Fibroblast of lung (primary cell): Measurements from ENCODE around the gene GZMM. TPM values are rescaled to one million over a fixed set of nuclear protein-coding genes. Genes with fewer than 3 reads are reported as not detected.

Experiments
- DNase-seq, 2 donors: peaks; one replicate each; pipeline versions ENCODE4 v3.0.0 to v3.0.0-alpha.2; 2010; ENCODE audit warnings: low read depth in 2 of 2
- H2AFZ ChIP-seq: 2 replicates; pipeline ENCODE4 v1.5.1; 2012; ENCODE audit warnings: low read length, control low read depth, inconsistent platforms
- H3K27ac ChIP-seq: 2 replicates; pipeline ENCODE4 v1.5.1; 2011; ENCODE audit warnings: low read length, control low read depth; ENCODE audit not compliant: insufficient read depth
- H3K27me3 ChIP-seq: 2 replicates; pipeline ENCODE4 v1.5.1; 2011; ENCODE audit warnings: mild to moderate bottlenecking, low read length; ENCODE audit not compliant: control insufficient read depth, insufficient read depth
- H3K36me3 ChIP-seq: 2 replicates; pipeline ENCODE4 v1.5.1; 2011; ENCODE audit warnings: low read length; ENCODE audit not compliant: control insufficient read depth, insufficient read depth
- H3K4me1 ChIP-seq: 2 replicates; pipeline ENCODE4 v1.5.1; 2011; ENCODE audit warnings: low read length; ENCODE audit not compliant: control insufficient read depth, insufficient read depth; ENCODE audit errors: extremely low read depth
- H3K4me2 ChIP-seq: 2 replicates; pipeline ENCODE4 v1.5.1; 2011; ENCODE audit warnings: low read length, control low read depth; ENCODE audit not compliant: insufficient read depth; ENCODE audit errors: extremely low read depth
- H3K4me3 ChIP-seq, 4 experiments: fragments of 200-600 bp in 1 of 4; sonication (generic) in 1 of 4; replicated peaks in 1 of 4; 2 replicates each; pipeline ENCODE4 v1.5.1; 2011 to 2016; ENCODE audit warnings: low read length in 4 of 4, low read depth in 3 of 4, mild to moderate bottlenecking in 3 of 4, control low read depth in 2 of 4, inconsistent platforms in 1 of 4, mixed read lengths in 1 of 4; ENCODE audit not compliant: insufficient read depth in 1 of 4; ENCODE audit errors: control extremely low read depth in 1 of 4
- H3K79me2 ChIP-seq: 2 replicates; pipeline ENCODE4 v1.5.1; 2012; ENCODE audit warnings: mild to moderate bottlenecking, low read length, inconsistent platforms; ENCODE audit not compliant: control insufficient read depth, insufficient read depth
- H3K9ac ChIP-seq: 2 replicates; pipeline ENCODE4 v1.5.1; 2011; ENCODE audit warnings: mild to moderate bottlenecking, low read length, control low read depth; ENCODE audit not compliant: insufficient read depth
- H3K9me3 ChIP-seq: 2 replicates; pipeline ENCODE4 v1.5.1; 2012; ENCODE audit warnings: low read depth, low read length; ENCODE audit not compliant: control insufficient read depth, insufficient read depth
- H4K20me1 ChIP-seq: 2 replicates; pipeline ENCODE4 v1.5.1; 2011; ENCODE audit warnings: low read length; ENCODE audit not compliant: control insufficient read depth, insufficient read depth; ENCODE audit errors: extremely low read depth
- EZH2 ChIP-seq: IDR thresholded peaks from 2 replicates; pipeline ENCODE4 v1.5.1; 2012; ENCODE audit warnings: low read length, control low read depth, mild to moderate bottlenecking; ENCODE audit errors: missing control alignments
- polyA plus RNA-seq, 2 donors: library from polyadenylated mRNA; depleted of rRNA in 1 of 2; stranded (reverse) in 1 of 2; unstranded in 1 of 2; fragments of >200 nt; gene quantifications; 2 replicates each; pipeline ENCODE4 v1.2.1, GENCODE V29; 2011 to 2012; ENCODE audit warnings: missing spikeins in 1 of 2
- total RNA-seq: library from RNA; depleted of rRNA; stranded (reverse); fragments of >200 nt; gene quantifications from 2 replicates; pipeline ENCODE4 v1.2.1, GENCODE V29; 2014
- TF ChIP-seq, protein P1 (sequence below), 2 donors: IDR thresholded peaks in 1 of 2; conservative IDR thresholded peaks in 1 of 2; 1 replicate in 1 of 2; 2 replicates in 1 of 2; pipeline ENCODE4 v1.5.1; 2011 to 2012; ENCODE audit warnings: low read length in 2 of 2, control low read depth in 1 of 2, inconsistent platforms in 1 of 2, low read depth in 1 of 2, mild to moderate bottlenecking in 1 of 2

Gene GZMM
- total and polyA plus RNA-seq, 2 donors (not counting 1 experiment from before 2014, with no cell fraction given), result 0.17 to 0.35 TPM

DNA sequence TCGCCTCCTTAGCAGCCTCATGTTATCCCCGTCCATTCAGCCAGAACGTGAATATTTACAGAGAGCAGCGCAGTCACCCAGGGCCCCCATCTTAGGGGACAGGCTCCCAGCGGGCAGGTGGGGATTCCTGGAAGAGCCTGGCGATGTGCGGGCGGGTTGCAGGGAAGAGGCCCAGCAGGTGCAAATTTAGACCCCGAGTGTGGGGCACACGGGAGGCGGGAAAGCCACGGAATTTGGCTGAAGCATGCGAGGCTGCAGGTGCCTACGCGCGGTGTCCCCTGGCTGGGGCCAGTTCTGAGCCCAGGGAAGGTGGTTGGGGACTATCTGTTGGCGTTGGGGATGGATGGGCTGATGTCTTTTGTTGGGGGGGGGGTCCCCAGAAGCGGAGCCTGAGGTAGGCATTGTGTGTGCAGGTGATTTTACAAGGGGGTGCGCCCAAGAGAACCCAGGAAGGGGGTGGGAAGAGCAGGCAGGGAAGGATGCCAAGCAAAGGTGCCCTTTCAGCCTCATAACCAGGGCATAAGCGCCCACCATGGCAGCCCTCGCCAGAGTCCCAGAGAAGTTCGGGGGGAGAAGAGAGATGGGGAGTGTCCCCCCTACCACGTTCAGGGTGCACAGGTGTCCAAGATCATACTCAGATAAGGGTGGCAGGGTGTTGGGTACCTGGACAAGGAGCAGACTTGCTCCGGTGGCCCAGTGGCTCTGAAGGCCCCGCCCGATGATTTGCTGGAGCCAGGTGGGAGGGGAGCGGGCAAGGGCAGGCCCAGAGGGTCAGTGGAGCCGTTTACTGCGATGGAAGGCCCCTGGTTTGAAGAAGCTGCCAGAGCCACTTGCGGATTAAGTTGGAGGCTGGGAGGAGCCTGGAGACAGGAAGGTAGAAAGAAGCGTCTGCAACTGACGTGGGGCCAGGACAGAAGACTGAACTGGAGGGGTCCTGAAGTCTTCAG, 35.4 kb upstream of the GZMM start:
- Histone ChIP-seq H3K27me3 (no peaks in the 10 kb centered on the region), H3K36me3 (no peaks in the 10 kb centered on the region), H3K27ac (no peak overlapping the region), H3K9ac (no peak overlapping the region), H4K20me1 (no peaks in the 10 kb centered on the region), H3K4me2 (peak overlapping the region; percentile 94), H2AFZ (peak overlapping the region; percentile 55), H3K4me1 (peaks cover 7% of the 10 kb centered on the region), H3K79me2 (peaks cover 8% of the 10 kb centered on the region), H3K4me3 (peak overlapping the region; percentile 85 to 99 (median 92)), H3K9me3 (no peaks in the 10 kb centered on the region)
- TF ChIP-seq, protein P1, sequence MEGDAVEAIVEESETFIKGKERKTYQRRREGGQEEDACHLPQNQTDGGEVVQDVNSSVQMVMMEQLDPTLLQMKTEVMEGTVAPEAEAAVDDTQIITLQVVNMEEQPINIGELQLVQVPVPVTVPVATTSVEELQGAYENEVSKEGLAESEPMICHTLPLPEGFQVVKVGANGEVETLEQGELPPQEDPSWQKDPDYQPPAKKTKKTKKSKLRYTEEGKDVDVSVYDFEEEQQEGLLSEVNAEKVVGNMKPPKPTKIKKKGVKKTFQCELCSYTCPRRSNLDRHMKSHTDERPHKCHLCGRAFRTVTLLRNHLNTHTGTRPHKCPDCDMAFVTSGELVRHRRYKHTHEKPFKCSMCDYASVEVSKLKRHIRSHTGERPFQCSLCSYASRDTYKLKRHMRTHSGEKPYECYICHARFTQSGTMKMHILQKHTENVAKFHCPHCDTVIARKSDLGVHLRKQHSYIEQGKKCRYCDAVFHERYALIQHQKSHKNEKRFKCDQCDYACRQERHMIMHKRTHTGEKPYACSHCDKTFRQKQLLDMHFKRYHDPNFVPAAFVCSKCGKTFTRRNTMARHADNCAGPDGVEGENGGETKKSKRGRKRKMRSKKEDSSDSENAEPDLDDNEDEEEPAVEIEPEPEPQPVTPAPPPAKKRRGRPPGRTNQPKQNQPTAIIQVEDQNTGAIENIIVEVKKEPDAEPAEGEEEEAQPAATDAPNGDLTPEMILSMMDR (conservative IDR thresholded peaks at IDR 0.05 in 1 of 2, IDR thresholded peaks at IDR 0.05 in 1 of 2; ENCODE audit: low read depth in 1 of 2, low read length in 2 of 2), result no peak
- no peak for TF ChIP-seq EZH2
- no peak for DNase-seq

DNA sequence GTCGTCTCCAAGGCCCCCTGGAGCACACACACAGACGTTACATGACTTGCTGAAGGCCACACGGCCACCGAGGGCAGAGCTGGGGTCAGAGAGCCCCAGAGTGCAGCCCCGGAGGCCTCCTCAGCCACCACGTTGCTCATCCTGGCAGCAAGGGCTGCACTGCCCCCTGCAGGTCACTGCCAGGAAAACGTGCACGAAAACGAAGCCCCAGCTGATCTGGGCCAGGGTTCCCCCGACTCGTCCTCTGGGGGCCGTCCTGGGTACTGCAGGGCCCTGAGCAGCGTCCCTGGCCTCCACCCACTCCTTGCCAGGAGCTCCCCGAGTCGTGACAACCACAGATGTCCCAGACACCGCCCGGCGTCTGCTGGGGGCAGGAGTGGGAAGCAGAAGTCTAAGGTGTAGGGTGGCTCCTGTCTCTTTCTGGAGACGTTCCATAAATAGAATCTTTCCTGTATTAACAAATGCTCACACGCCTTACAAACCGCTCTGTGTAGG, 33.2 kb upstream of the GZMM start:
- no peak overlapping the region for H3K4me2 ChIP-seq
- no peak overlapping the region for H3K4me3 ChIP-seq
- no peak overlapping the region for H2AFZ ChIP-seq
- H3K27ac ChIP-seq, result peak overlapping the region; percentile 20
- no peaks in the 10 kb centered on the region for H3K27me3 ChIP-seq
- no peak overlapping the region for H3K9ac ChIP-seq
- no peaks in the 10 kb centered on the region for H3K9me3 ChIP-seq
- H3K4me1 ChIP-seq, result peaks cover 7% of the 10 kb centered on the region
- H3K36me3 ChIP-seq, result peaks cover 4% of the 10 kb centered on the region
- H4K20me1 ChIP-seq, result no peaks in the 10 kb centered on the region
- peak; percentile 75 to 82 for DNase-seq
- H3K79me2 ChIP-seq, result peaks cover 8% of the 10 kb centered on the region
- TF ChIP-seq, protein P1 (conservative IDR thresholded peaks at IDR 0.05 in 1 of 2, IDR thresholded peaks at IDR 0.05 in 1 of 2; ENCODE audit: low read depth in 1 of 2, low read length in 2 of 2), result peak; percentile 82 to 97
- TF ChIP-seq EZH2, result no peak

DNA sequence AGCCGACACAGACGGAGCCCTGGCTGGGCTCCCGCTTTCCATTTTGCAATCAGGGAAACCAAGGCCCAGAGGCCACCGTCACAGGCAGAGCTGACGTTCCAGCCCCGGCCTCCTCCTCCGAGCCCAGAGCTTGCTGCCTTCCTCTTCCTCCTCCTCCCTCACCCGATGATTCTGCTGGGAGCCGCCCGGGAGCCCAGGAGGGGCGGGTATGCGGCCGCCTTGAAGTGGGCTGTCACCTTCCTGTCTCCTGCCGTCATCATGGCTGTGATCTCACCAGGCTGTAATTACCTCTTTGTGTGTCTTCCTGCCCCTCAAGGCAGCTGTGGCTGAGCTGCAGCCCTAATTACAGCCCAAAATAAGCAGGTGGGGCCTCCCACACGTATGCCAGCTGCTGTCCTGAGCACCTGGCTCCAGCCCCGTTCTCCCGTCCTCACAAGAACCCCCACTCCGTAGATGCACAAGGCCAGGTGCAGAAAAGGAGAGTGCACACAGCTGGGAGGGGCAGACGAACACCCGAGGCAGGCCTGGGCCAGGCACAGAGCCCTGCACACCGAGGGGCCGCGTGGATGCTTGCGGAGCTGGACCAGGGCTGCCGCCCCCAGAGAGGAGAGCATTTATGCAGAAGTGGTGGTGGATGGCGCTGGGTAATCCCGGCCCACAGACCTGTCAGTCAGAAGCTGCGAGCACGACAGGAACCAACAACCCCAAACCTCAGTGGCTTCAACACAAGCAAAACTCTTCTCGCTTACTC, 32.6 kb upstream of the GZMM start:
- H3K4me2 ChIP-seq, result no peak overlapping the region

More for the DNA sequence above, 32.6 kb upstream of the GZMM start:
- TF ChIP-seq, protein P1 (conservative IDR thresholded peaks at IDR 0.05 in 1 of 2, IDR thresholded peaks at IDR 0.05 in 1 of 2; ENCODE audit: low read depth in 1 of 2, low read length in 2 of 2), result no peak
- no peak for TF ChIP-seq EZH2
- Histone ChIP-seq H3K79me2 (peaks cover 8% of the 10 kb centered on the region), H3K36me3 (peaks cover 4% of the 10 kb centered on the region), H3K27me3 (no peaks in the 10 kb centered on the region), H2AFZ (no peak overlapping the region), H3K9ac (peak overlapping the region; percentile 16), H3K27ac (peak overlapping the region; percentile 20), H3K4me3 (no peak overlapping the region), H4K20me1 (no peaks in the 10 kb centered on the region), H3K4me1 (peaks cover 7% of the 10 kb centered on the region), H3K9me3 (no peaks in the 10 kb centered on the region)
- peak in 1 of 2 donors; percentile 79 for DNase-seq
